Suprapubic skin (tissue), 4 donors: ENCODE data around the gene RPS27. TPM values are rescaled to one million over a fixed set of nuclear protein-coding genes. Genes with fewer than 3 reads are reported as not detected.
A peak's percentile ranks its signal among the peaks of the same experiment; 100 is the strongest.
"Not testable (repeated sequence)": the region's sequence is repeated elsewhere in the genome, so short reads cannot be mapped to it uniquely, and the experiment has no call there.

ENCODE experiments used
- DNase-seq, 2 donors: peaks; one replicate each; pipeline ENCODE4 v3.0.0-alpha.2; 2019; ENCODE audit warnings: low spot score in 2 of 2
- H3K27ac ChIP-seq: fragments of 200-600 bp; sonication (generic); one replicate; pipeline ENCODE4 v1.5.1; 2019
- H3K27me3 ChIP-seq: fragments of 200-600 bp; sonication (generic); one replicate; pipeline ENCODE4 v1.5.1; 2019
- H3K36me3 ChIP-seq: fragments of 200-600 bp; sonication (generic); one replicate; pipeline ENCODE4 v1.5.1; 2019
- H3K4me1 ChIP-seq: fragments of 200-600 bp; sonication (generic); one replicate; pipeline ENCODE4 v1.5.1; 2019
- H3K4me3 ChIP-seq: fragments of 200-600 bp; sonication (generic); one replicate; pipeline ENCODE4 v1.5.1; 2019; ENCODE audit warnings: mild to moderate bottlenecking
- H3K9me3 ChIP-seq: fragments of 200-600 bp; sonication (generic); one replicate; pipeline ENCODE4 v1.5.1; 2019
- CTCF ChIP-seq, 2 donors: fragments of 200-600 bp in 1 of 2; fragments of 450-650 bp in 1 of 2; sonication (generic) in 1 of 2; IDR thresholded peaks; one replicate each; pipeline ENCODE4 v1.5.1; 2016 to 2019; ENCODE audit warnings: antibody characterized with exemption in 2 of 2, mild to moderate bottlenecking in 1 of 2, moderate library complexity in 1 of 2
- EP300 ChIP-seq: sonication (generic); formaldehyde crosslinking; IDR thresholded peaks from one replicate; pipeline ENCODE4 v1.6.1; 2017; ENCODE audit warnings: antibody characterized with exemption
- POLR2A ChIP-seq, 2 donors: fragments of 450-650 bp; IDR thresholded peaks; one replicate each; pipeline ENCODE4 v1.6.1; 2017; ENCODE audit warnings: antibody characterized with exemption in 2 of 2, mild to moderate bottlenecking in 2 of 2, moderate library complexity in 2 of 2
- POLR2AphosphoS5 ChIP-seq, 3 donors: sonication (generic); formaldehyde crosslinking; IDR thresholded peaks; one replicate each; pipeline ENCODE4 v1.6.1; 2017; ENCODE audit warnings: antibody characterized with exemption in 3 of 3
- WGBS: methylation state at CpG from one replicate; pipeline ENCODE4 v1.1.5; 2018; 5-methylcytosine and 5-hydroxymethylcytosine counted together
- total RNA-seq, 4 donors: library from RNA; depleted of rRNA; stranded (reverse); fragments of >200 nt; gene quantifications; one replicate each; pipeline ENCODE4 v1.1.0, GENCODE V29; 2016

RPS27 gene
- total RNA-seq, 4 donors from 2014 or later = 1,261 to 3,096 (median 2,718) TPM

GRCh38 chr1:153991151-153991630 is 629 bp downstream of the RPS27 start:
- Histone ChIP-seq H3K4me3 (peak overlapping the region; percentile 90), H3K36me3 (peaks cover 29% of the 10 kb centered on the region), H3K27me3 (no peaks in the 10 kb centered on the region), H3K27ac (peak overlapping the region; percentile 97), H3K4me1 (peaks cover 41% of the 10 kb centered on the region), H3K9me3 (no peaks in the 10 kb centered on the region)
- DNase-seq = no peak
- TF ChIP-seq POLR2AphosphoS5 (IDR thresholded peaks at IDR 0.05) = no peak
- no peak for TF ChIP-seq POLR2A (IDR thresholded peaks at IDR 0.05)
- no peak for TF ChIP-seq CTCF (IDR thresholded peaks at IDR 0.05)
- TF ChIP-seq EP300 = no peak
- WGBS = 13% methylated on average over 9 of the region's 9 CpGs

- 90% methylated on average over 2 of the region's 2 CpGs for WGBS
- Histone ChIP-seq H3K36me3 (peaks cover 29% of the 10 kb centered on the region), H3K4me3 (peak overlapping the region; percentile 90), H3K27ac (peak overlapping the region; percentile 97), H3K9me3 (no peaks in the 10 kb centered on the region), H3K27me3 (no peaks in the 10 kb centered on the region), H3K4me1 (peaks cover 35% of the 10 kb centered on the region)
- no peak for DNase-seq
- TF ChIP-seq CTCF (IDR thresholded peaks at IDR 0.05) = no peak
- no peak for TF ChIP-seq EP300
- no peak for TF ChIP-seq POLR2A (IDR thresholded peaks at IDR 0.05)
- TF ChIP-seq POLR2AphosphoS5 (IDR thresholded peaks at IDR 0.05) = no peak
Observed at GRCh38 chr1:153991806-153992205, 1.2 kb downstream of the RPS27 start.

GRCh38 chr1:153995202-153995601 is 4.6 kb downstream of the RPS27 start:
- WGBS = 85% methylated on average over 3 of the region's 3 CpGs
- H3K4me1 ChIP-seq = peaks cover 25% of the 10 kb centered on the region
- no peaks in the 10 kb centered on the region for H3K27me3 ChIP-seq
- no peak for TF ChIP-seq CTCF (IDR thresholded peaks at IDR 0.05)
- TF ChIP-seq POLR2A (IDR thresholded peaks at IDR 0.05) = no peak
- TF ChIP-seq POLR2AphosphoS5 (IDR thresholded peaks at IDR 0.05) = no peak
- TF ChIP-seq EP300 = no peak
- DNase-seq = no peak
- no peaks in the 10 kb centered on the region for H3K9me3 ChIP-seq
- no peak overlapping the region for H3K4me3 ChIP-seq
- no peak overlapping the region for H3K27ac ChIP-seq
- peaks cover 29% of the 10 kb centered on the region for H3K36me3 ChIP-seq

- no peaks in the 10 kb centered on the region for H3K9me3 ChIP-seq
- TF ChIP-seq EP300 (no peak), CTCF (IDR thresholded peaks at IDR 0.05) (no peak), POLR2A (IDR thresholded peaks at IDR 0.05) (no peak), POLR2AphosphoS5 (IDR thresholded peaks at IDR 0.05) (no peak)
- no peak for DNase-seq
- 93% methylated on average over 11 of the region's 11 CpGs for WGBS
- peaks cover 24% of the 10 kb centered on the region for H3K4me1 ChIP-seq
- H3K27ac ChIP-seq = no peak overlapping the region
- H3K36me3 ChIP-seq = peaks cover 29% of the 10 kb centered on the region
- H3K4me3 ChIP-seq = no peak overlapping the region
- no peaks in the 10 kb centered on the region for H3K27me3 ChIP-seq
Observed at GRCh38 chr1:153995640-153996039, 5.1 kb downstream of the RPS27 start.

GRCh38 chr1:153996882-153997281 is 6.3 kb downstream of the RPS27 start:
- 96% methylated on average over 10 of the region's 10 CpGs for WGBS
- Histone ChIP-seq H3K36me3 (peaks cover 27% of the 10 kb centered on the region), H3K4me1 (peaks cover 16% of the 10 kb centered on the region)
- H3K27ac ChIP-seq, DNase-seq, H3K27me3 ChIP-seq, H3K9me3 ChIP-seq, H3K4me3 ChIP-seq: not testable (repeated sequence)

- no peak overlapping the region for H3K4me3 ChIP-seq
- H3K36me3 ChIP-seq = no peaks in the 10 kb centered on the region
- H3K27me3 ChIP-seq = no peaks in the 10 kb centered on the region
- no peak for DNase-seq
- no peak for TF ChIP-seq CTCF (IDR thresholded peaks at IDR 0.05)
- no peak for TF ChIP-seq POLR2A (IDR thresholded peaks at IDR 0.05)
- no peak for TF ChIP-seq EP300
- H3K9me3 ChIP-seq = no peaks in the 10 kb centered on the region
- no peak overlapping the region for H3K27ac ChIP-seq
- no peaks in the 10 kb centered on the region for H3K4me1 ChIP-seq
- WGBS = 78% methylated on average over 4 of the region's 4 CpGs
Observed at GRCh38 chr1:154000420-154000819, 9.9 kb downstream of the RPS27 start.
